C1 segment of cervical spinal cord (tissue), 14 donors: ENCODE measurements around the gene RAPGEF5.

ENCODE experiments used
- DNase-seq, 14 donors: peaks; one replicate each; lab custom pipeline; 2025; lab: John Stamatoyannopoulos, UW

RAPGEF5 gene

GRCh38 chr7:22356701-22357310, at the start of gene RAPGEF5:
RAPGEF5 (minus strand) TSS chr7:22357154; CDS start chr7:22357060, 94 bp downstream.
- peak in 1 of 14 donors; percentile 36 for DNase-seq

- DNase-seq: no peak
These were observed 49.8 kb upstream of the RAPGEF5 start for GRCh38 chr7:22406715-22407114.

DNA sequence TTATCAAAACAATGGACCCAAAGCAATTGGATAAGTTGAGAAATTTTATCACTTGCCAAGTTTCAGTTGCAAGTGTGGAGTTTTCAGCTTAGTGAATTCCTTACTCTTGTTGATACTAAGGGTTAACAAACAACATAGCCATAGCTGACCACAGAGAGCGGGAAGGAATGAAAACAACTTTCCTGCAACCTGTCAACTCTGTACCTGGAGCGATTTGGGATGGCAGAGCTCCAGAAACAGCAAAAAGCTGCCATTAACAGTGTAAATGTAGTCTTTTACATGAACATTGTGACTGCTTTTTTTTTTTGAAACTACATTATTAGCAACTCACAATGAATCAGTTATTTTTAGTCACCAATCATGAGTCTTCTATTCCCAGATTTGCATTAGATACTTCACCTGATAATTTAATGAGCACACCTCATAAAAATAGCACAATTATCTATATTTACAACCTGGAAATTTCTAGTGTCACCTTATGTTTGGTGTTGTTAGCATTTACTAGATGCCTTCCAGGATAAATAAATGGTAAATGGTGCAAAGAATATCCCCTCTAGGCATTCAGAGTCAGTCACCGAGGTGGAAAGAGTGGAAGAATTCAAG, 47.6 kb upstream of the RAPGEF5 start:
- DNase-seq: no peak

DNA sequence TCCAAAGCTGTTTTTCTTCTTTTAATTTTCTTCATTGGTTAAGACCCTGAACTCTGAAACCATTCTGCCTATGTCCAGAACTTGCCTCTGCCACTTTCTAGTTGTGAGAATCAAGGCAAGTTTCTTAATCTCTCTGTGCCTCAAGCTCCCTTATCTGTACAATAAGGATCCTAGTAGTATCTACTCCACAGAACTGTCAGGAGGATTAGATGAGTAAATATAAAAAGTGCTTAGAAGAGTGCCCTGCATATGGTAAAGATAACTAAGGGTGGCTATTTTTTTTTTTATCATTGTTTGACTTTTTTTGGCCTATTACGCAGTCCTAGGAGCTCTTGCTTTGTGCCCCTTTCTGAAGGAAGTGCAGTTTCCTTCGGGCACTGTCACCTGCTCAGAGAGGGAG, 46.4 kb upstream of the RAPGEF5 start:
- DNase-seq: no peak

DNA sequence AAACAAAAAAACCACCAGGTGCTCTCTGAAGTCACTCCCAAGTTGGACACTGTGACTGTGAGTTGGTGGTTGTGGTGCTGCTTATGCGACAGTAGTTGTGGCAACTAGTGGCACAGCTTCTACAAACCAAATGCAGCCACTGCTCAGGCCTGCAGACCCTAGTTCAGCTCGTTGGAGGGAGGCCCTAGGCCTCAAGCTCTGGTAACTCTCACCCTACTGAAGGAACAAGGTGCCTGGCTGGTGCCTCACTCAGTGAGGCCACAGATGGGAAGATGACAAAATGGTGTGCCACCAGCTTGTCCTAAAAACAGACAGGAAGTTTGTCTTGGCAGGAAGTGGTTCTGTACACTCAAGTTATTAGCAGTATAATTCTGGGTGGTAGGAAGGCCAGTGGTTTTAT, 45.3 kb upstream of the RAPGEF5 start:
- no peak for DNase-seq

DNA sequence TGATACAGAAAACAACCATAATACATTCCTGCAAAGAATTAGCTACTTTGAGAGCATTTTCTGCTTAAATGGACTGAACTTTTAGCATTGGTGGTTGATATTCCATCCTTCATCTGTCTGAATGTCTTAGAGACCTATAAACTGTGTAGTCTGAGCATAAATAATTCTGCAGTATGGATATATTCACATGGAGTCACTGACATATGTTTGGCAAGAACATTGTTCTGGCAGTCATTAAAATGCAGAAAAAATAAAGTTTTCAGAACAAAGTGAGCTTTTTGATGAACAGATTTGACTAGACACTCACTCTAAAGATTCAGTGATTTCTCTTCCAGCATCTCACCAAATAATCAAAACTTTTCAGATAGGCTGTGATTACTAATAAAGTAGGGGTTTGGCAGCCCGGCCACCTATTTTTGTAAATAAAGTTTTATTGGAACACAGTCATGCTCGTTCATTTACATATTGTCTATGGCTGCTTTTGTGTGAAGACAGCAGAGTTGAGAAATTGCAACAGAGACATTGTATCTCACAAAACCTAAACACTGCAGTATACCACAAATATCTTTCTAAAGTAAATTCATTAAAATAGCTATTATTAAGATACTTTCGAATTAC, 44.1 kb upstream of the RAPGEF5 start:
- no peak for DNase-seq

DNA sequence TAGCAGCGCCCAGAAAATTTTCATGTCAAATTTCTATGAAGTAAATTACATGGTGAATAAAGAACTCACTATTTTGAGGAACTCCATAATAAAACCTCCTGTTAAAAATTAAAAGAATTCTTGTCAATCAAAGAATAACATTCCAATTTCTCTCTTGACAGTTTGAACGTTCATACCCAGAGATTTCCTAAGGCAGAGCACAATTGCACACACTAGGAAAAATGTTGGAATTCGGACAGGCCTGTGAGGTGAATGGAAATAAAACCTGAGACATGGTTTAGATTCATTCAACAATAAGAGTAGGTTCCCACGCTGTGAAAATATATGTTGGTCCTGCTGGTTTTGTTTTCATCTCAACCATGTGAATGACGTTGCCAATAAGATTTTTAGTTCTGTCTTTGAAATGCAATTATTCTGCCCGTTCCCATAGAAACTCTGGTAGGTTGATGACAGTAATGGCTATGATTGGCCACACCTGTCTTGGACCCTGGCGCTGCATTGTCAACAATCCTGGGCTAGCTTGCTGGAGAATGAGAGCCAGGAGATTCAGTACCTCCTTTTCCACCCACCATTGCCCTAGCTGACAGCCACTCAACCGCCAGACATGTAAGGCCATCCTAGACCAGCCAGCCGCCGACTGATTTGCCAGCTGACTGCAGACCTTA, 43.3 kb upstream of the RAPGEF5 start:
- DNase-seq: no peak

- DNase-seq: no peak
These were observed 42.6 kb upstream of the RAPGEF5 start for GRCh38 chr7:22399546-22399945.

DNA sequence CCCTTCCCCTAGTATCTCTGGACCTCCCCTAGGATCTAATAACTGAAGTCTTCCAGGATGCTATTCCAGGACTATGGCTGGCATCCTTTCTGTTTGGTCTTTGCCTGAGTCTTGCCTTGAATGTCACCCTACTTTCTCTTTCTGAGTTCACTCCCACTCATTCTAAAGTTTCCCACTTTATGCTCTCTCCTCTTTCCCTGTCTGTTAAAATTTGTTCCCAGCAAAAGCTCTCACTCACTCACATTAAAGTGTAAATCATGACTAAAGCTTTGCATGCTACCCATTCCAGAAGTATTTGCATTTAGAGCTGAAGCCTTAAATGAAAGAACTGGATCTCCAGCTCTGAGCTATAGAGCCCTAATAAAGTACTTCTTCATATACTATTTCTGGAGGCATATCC, 42.1 kb upstream of the RAPGEF5 start:
- DNase-seq: no peak

DNA sequence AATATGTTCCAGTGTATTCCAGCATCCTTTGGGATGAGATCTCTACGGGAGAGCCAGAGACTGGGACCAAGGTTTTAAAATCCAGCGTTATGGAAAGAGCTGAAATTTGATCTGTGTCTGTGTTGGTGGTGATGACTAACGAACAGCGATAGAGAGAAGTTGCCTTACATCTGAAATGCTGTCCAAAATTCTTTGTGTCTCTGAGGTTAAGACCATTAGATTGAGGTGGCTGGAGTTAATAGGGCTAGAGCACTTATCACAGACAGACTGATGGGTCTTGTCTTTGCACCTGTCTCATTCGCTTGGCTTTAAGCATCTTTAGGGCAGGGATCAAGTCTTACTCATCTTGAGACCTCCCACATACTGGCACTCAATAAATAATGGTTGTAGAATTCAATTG, 41.0 kb upstream of the RAPGEF5 start:
- no peak for DNase-seq

DNA sequence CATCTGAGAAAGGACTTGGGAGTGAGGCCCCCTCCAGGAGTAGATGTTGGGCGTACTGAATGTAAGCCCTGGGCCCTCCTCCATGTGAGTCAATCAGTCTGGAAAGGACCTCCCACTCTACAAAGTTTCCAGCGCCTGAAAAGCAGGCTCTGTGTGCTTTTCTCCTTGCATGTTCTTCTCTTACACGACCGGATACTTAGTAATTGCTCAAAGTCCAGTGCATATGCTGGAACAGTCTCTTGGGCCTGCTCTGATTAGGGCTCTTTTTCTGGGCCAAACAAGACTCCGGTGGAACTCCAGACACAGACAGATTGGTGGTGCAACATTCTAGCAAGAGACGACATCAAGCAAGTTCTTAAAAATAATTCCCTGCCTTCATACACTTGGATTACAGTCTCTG, 38.3 kb upstream of the RAPGEF5 start:
- no peak for DNase-seq

GRCh38 chr7:22394739-22395138, 37.8 kb upstream of the RAPGEF5 start:
- DNase-seq: no peak

- no peak for DNase-seq
These were observed 37.2 kb upstream of the RAPGEF5 start for GRCh38 chr7:22393913-22394729.

DNA sequence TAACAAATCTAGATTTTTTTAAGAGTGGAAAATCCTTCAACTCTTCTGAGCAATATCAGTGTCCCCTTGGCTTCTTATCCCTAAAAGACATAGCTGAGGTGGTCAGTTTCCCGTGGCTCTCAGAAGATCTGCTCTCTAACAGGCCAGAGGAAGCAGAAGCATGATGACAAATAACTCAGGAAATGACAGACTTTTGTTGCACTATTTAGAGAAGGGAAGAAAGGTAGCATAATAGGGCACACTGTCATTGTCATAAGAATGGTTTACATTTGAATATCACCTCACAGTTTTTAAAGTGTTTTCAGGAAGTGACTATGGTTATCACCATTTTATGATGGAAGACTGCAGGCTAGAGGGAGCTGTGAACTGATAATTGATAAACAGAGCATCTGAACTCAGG, 33.6 kb upstream of the RAPGEF5 start:
- no peak for DNase-seq

DNA sequence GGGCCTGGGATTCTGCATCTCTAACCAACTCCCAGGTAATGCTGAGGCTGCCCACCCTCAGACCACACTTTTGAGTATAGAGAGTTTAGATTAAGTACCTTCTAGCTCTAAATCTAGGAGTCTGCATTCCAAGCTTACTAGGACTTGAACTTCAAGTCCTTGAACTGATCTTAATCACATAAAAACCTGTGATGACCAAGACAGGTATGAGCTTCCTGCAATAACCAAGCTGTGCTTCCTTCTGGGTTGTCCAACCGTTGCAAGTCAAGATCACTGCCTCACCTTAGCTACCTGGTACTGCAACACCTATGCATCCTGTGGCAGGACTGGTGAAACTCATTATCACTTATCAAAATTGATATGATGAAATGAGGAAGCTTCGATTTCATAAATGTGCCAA, 32.9 kb upstream of the RAPGEF5 start:
- DNase-seq: no peak

- peak in 1 of 14 donors; percentile 31 for DNase-seq
These were observed 30.6 kb upstream of the RAPGEF5 start for GRCh38 chr7:22387583-22387982.

DNA sequence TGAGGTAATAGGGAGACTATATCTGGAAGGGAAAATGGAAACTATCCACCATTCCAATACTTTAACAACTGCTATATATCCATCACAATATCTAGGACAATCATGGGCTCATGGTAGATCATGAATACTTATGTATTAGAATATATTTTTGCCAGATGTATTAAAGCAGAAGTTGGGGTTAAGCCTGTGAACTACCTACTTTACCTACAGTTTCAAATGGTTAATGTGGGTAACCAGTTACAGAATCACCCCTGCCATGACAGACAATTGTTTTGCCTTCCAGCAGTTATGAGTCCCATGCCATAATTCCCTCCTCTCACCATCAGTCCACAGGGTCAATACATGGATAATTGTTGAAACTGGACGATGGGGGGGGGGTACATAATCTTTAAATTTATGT, 29.9 kb upstream of the RAPGEF5 start:
- DNase-seq: no peak

- DNase-seq: no peak
These were observed 29.4 kb upstream of the RAPGEF5 start for GRCh38 chr7:22386206-22386858.

DNA sequence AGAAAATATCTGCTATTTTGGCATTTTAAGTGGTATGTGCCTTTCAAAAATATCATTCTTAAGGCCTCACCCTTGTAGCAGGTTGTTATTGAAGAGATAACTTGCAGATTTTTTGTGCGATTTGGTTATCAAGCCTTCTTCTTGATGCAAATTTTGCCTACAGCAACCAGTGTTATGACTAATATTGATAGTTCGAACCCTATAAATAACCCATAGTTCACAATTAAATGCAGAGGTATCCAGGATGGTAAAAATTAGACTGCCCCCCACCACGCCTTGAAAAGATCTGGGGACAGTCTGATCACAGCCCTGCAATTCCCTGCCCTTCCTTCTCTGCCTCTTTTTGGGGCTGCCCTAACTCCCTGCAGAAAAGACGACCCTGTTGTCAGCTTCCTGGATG, 28.4 kb upstream of the RAPGEF5 start:
- DNase-seq: no peak

DNA sequence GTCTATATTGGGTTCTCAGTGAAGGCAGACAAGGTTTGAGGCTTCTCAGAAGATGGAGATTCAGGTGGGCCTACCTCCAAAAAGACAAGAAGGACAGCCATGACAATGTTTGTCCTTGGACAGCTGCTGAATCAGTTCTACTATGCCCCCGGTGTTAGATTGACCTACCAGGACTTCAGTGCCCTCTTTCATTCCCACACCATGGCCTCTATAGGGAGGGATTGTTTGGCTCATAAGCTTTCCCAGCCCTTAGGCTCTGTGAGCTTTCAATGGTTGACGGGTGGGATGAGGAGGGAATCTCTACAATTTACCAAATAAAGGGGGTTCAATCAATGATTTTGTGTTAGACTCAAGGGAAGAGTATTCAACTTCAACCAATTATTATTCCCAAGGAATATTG, 23.4 kb upstream of the RAPGEF5 start:
- no peak for DNase-seq

GRCh38 chr7:22378199-22378980, 21.4 kb upstream of the RAPGEF5 start:
- DNase-seq: no peak
